ENCODE data around the gene IFNA10.
"Not testable (repeated sequence)": the region's sequence is repeated elsewhere in the genome, so short reads cannot be mapped to it uniquely, and the experiment has no call there.

Gene IFNA10

GRCh38 chr9:21207043-21207442 is at the start of gene IFNA10:
TSS of gene IFNA10 (minus strand) at chr9:21207143. CDS start at chr9:21207097, 46 bp downstream.
- not testable (repeated sequence) for DNase-seq

- no peak for DNase-seq
These were observed 48.7 kb upstream of the IFNA10 start for GRCh38 chr9:21255538-21256212.

GRCh38 chr9:21252721-21253547 is 46.0 kb upstream of the IFNA10 start:
- DNase-seq = no peak

- DNase-seq = no peak
These were observed 44.7 kb upstream of the IFNA10 start for GRCh38 chr9:21251638-21252037.

DNA sequence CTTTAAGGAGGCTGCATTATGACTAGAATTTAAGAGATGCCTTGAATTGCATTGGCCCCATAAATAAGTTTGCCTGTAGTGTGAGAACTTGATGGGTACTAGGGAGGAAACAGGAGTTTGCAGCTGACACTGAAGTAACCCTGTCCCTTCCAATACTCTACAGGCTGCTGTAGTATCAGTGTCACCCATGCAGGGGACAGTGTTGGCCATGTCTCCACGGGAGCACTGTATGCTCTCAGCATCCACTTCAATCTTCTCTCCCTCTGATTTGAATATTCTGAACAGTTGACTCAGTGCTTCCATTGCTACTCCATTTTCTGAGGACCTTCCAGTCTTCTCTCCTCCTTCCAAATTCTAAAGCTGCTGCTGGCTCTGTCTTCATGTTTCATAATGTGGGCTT is 44.2 kb upstream of the IFNA10 start:
- DNase-seq = no peak

DNA sequence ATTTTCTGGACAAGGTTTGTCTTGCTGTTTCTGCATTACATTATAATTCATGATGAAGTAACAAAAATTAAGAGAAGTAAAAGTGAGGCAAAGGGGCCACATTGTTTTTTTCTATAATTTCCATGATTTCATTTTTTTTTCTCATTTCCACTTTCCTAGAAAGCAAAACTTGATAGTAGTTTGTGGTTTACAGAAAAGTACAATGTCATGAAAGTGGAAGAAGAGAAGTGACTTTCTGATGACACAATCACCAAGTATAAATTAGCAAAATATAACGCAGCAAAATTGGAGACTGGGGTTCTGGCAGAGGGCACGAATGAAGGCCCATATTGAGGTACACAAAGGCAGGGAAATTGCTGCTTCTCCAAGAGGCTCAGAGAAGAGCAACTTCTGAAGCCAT is 37.9 kb upstream of the IFNA10 start:
- DNase-seq = no peak

- DNase-seq = no peak
These were observed 33.0 kb upstream of the IFNA10 start, which contains the start of gene IFNA14 for GRCh38 chr9:21239911-21240310. TSS of gene IFNA14 (minus strand) at chr9:21240005. CDS start at chr9:21239935, 70 bp downstream.

DNA sequence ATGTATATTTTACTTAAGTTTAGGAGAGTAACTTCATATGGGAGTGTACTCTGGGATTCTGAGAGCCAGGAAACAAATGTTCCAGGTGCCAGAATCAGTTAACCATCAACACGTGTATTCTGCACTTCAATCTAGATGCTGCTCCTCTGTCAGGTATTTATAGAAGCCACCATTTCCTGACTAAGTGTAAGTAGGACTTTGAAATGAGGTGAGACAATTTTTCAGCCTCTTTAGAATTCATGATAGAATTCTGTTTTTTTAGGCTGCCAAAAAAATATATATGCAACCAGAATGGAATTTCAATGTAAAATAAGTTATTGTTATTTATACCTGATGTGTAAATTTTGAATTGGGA is 29.4 kb upstream of the IFNA10 start:
- DNase-seq = not testable (repeated sequence)

DNA sequence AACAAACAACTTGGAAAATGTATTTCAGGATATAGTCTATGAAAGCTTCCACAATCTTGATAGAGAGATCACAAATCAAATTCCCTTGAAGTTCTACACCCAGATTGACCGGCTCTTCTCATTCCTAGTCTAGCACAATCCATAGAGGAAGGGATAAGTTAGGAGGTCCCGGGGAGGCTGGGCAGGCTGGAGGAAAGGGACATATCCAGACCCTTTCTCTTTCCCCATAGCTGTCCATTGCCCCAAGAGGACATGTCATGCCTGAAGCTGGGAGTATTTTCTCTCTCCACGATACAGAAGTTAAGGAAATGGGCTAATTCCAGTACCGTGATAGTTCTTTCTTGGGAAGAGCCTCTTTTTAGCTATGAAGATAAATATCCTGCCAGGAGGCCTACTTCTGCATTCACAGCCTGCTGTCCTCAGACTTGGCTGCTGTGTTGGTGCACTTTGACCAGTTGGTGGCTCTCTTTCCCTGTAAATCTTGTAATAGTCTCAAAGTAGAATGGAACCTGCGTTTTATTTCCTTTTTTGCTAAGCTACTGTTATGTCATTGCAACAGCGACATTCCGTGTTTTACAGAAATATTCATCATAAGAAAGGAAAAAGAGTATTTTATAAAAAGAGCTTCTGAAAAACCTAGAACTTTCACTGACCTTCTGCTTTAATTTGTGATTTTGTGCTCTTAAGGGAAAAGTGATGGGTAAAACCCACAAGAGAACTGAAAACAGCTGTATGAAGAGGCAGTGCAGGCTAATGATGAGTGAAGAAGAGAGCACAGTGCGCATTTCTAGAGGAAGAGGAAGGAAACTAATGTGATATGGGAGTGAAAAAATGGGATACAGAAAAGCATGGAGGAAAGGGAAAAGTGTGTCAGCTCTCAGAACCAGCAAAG is 28.8 kb upstream of the IFNA10 start:
- peak; percentile 4 for DNase-seq

DNA sequence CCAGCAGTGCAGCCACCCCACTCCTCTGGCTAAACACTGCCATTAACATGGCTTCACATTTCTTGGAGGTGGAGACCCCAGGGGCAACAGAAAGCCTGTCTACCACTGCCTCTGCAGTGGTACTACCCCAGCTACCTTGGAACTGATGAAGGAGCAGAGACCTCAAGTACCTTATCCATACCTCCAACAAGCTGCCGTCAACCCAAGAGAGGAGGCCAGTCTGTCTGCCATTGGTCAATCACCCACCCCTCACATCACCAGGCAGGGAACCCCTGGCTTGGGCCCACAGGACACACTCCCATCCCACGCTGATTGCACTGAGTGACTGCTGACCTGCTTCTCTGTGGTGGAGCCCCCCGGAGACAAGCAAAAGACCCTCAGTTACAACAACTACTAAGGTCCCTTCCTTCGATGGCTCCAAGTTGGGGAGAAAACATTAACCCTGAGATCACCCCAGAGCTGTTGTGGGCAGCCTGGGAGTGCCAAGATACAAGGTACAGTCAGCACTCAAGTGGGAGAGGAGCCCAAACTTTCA is 27.3 kb upstream of the IFNA10 start:
- DNase-seq = no peak

- no peak for DNase-seq
These were observed 26.3 kb upstream of the IFNA10 start for GRCh38 chr9:21233258-21233657.

- DNase-seq = no peak
These were observed 21.2 kb upstream of the IFNA10 start, which contains the start of gene IFNA17 for GRCh38 chr9:21228122-21228521. TSS of gene IFNA17 (minus strand) at chr9:21228222. CDS start at chr9:21228173, 49 bp downstream.

- DNase-seq = not testable (repeated sequence)
These were observed 10.3 kb upstream of the IFNA10 start, which contains the start of gene IFNA16 for GRCh38 chr9:21217211-21217610. TSS of gene IFNA16 (minus strand) at chr9:21217311. CDS start at chr9:21217305, 6 bp downstream.

DNA sequence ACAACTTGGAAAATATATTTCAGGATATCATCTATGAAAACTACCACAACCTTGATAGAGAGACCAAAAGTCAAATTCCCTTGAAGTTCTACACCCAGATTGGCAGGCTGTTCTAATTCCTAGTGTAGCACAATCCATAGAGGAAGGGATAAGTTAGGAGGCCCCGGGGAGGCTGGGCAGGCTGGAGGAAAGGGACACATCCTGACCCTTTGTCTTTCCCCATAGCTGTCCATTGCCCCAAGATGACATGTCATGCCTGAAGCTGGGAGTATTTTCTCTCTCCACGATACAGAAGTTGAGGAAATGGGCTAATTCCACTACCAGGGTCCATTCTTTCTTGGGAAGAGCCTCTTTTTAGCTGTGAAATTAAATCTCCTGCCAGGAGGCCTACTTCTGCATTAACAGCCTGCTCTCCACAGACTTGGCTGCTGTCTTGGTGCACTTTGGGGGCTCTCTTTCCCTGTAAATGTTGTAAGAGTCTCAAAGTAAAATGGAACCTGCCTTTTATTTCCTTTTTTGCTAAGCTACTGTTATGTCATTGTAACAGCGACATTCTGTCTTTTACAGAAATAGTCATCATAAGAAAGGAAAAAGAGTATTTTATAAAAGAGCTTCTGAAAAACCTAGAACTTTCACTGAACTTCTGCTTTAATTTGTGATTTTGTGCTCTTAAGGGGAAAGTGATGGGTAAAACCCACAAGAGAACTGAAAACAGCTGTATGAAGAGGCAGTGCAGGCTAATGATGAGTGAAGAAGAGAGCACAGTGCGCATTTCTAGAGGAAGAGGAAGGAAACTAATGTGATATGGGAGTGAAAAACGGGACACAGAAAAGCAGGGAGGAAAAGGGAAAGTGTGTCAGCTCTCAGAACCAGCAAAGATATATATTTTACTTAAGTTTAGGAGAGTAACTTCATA is 6.7 kb upstream of the IFNA10 start:
- DNase-seq = not testable (repeated sequence)

GRCh38 chr9:21212160-21212559 is 5.2 kb upstream of the IFNA10 start:
- not testable (repeated sequence) for DNase-seq

DNA sequence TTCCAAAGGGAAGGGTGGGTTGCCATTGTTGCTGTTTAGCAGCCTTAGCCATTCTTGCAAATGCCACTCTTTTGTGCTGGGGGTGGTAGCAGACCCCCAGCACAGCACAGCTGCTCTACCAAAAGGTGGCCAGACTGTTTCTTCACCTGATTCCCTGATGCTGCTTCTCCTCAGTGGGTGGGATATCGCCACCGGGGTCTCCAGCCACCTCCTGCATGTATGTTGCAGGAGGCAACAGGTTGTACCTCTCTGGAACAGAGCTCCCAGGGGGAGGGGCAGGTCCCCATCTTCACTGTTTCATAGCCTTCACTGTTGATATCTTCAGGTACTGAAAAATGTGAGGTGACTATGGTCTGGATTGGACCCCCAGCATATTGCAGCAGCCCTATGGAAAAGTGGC is 3.8 kb upstream of the IFNA10 start:
- not testable (repeated sequence) for DNase-seq

DNA sequence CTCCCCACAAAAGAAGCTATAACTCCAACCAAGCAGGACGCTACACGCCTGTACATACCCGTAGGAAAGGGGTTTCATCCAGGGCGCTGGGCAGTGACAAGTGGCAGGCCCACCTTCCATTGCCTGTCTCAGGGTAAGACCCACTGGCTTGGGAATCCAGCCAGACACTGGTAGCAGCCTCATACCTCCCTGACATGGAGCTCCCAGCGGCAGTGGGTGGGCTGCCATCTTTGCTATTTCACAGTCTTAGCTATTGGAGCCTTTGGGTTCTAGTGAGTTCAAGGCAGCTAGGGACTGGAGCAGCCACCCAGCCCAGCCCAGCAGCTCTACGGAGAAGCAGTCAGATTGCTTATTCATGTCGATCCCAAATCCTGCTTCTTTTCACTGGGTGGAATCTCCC is 3.4 kb upstream of the IFNA10 start:
- DNase-seq = no peak

GRCh38 chr9:21205204-21205603 is 1.7 kb downstream of the IFNA10 start:
- no peak for DNase-seq

GRCh38 chr9:21202105-21202504 is 4.8 kb downstream of the IFNA10 start, which contains the start of gene IFNA7:
TSS of gene IFNA7 (minus strand) at chr9:21202205. CDS start at chr9:21202165, 40 bp downstream.
- DNase-seq = not testable (repeated sequence)

GRCh38 chr9:21194867-21195776 is 11.8 kb downstream of the IFNA10 start:
- DNase-seq = not testable (repeated sequence)

Measured in stimulated activated naive CD4-positive, alpha-beta T cell treated with Interleukin-2 at 50 U/mL for 16 hours (primary cell).